HK-2 (cell line): Measurements from ENCODE around the gene GCHFR.

Experiments used
- DNase-seq: peaks from one replicate; pipeline ENCODE4 v3.0.0-alpha.2; 2018; ENCODE audit not compliant: unreplicated experiment

The GCHFR gene

DNA sequence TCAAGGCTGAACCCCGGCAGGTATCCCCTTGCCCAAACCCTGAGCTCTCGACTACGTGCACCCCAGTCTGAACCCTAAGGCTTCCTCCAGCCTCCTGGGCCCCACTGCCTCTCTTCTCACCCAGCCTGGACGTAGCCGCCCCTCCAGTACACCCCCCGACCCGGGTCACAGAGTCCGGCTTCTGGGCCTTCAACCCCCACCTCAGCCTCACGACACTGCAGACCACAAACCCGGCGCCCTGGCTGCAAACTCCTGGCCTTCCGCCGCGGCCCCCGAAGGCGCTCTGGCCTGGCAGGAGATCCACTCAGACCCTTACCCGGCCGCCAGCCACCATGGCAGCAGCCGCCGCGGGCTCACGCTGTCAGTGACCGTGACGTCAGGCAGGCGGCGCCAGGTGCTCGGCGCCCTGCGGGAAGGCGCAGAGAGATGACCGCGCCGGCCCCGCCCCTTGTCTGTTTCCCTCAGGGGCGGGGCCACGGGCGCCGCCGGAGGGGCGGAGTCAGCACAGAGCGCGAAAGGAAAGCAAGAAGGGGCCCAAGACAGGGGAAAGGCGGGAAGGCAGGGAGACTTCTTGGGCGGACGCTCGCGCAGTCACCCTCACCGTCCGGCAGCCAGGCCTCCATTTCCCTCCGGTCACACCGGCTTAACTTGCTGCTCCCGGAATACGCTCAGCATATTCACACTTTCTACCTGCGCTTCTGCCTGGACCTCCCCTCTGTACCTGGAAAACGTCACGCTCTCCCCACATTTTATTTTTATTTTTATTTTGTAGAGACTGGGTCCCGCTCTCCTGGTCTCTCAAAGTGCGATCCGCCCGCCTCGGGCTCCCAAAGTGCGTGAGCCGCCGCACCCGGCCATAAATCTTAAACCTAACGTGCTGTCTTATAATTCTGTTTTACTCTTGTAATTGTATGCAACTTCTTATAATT lies 8.7 kb upstream of the GCHFR start, which contains the start of gene RMDN3:
RMDN3 (minus strand) TSS at position 372 of the 929 bp plus-strand sequence. CDS start 471 bp downstream, outside the sequence.
- DNase-seq, result peak; percentile 85

DNA sequence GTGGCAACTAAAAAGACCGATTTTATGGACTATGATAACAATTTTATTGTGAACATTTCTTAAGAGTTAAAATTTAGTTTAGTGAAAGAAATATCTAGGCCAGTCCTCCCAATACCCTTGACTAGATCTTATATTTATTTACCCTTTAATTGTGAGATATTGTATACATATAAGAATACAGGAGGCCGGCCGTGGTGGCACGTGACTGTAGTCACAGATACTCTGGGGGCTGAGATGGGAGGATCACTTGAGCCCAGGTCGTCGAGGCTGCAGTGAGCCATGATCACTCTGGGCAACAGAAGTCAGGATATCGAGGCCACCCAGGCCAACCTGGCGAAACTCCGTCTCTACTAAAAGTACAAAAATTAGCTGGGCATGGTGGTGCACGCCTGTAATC lies 8.1 kb upstream of the GCHFR start:
- no peak for DNase-seq

DNA sequence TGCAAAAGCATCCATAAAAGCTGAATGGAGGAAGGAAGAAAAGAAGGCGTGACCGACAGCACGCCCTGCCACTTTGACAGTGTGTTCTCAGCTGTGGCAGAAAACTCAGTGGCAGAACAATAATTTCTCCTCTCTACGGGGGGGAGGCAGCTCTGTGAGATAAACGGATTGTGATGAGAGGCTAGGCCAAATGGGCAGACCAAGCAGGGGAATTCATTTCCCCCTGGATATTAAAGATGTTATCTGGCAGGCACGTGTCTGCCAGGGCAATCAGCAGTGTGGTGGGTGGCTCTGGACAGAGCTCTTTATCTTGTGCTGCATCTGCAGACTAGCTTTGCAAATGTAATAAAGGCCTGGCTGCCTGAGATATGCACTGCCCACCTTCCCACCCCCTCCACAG lies 6.9 kb upstream of the GCHFR start:
- no peak for DNase-seq

DNA sequence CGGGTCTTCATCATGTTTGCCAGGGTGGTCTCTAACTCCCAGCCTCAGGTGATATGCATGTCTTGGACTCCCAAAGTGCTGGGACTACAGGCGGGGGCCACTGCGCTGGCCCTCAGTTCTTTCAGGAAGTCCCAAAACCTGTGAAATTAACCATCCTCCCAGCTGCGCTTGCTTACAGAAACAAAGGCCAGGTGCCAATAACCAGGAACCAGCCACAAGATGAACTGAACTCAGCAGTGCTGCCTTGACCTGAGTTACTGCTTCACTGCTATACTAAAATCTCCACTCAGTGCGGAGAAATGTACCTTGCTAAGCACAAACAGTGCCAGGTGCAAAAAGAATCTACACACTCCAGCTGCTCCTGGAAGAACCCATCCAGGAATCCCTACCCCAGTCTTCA lies 3.9 kb upstream of the GCHFR start:
- DNase-seq, result no peak

DNA sequence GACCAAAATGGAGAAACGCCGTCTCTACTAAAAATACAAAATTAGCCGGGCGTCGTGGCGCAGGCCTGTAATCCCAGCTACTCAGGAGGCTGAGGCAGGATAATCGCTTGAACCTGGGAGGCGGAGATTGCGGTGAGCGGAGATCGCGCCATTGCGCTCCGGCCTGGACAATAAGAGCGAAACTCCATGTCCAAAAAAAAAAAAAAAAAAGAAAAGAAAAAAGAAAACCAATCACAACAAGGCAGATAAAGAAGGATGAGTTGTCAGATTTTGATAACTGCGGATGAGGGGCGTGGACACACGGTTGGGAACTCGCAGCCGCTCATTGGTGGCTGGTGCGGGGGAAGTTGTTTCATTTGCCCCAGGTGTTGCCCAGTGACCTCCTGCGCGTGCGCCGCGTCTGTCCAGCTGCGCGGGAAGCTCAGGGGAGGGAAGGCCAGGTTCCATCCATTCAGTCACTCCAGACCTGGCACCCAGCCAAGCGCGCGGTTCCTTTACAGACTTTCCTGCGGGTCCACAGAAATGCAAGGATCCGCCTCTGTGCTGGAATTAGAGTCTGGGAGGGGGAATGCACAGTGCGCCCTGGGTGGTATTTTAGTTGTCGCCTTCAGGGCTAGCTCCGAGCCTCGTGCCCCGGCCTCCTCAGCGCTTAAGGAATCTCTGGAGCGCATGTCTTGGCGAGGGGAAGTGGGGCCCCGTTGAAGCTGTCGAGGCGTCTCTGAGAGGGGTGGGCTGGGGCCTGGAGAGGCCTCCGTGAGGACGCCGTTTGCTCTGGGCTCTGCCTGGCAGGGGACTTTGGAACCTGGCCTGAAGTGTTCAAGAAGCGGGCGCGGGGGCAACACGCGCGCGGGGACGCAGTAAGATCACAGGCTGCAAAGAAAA lies 708 bp upstream of the GCHFR start:
- peak; percentile 76 for DNase-seq

DNA sequence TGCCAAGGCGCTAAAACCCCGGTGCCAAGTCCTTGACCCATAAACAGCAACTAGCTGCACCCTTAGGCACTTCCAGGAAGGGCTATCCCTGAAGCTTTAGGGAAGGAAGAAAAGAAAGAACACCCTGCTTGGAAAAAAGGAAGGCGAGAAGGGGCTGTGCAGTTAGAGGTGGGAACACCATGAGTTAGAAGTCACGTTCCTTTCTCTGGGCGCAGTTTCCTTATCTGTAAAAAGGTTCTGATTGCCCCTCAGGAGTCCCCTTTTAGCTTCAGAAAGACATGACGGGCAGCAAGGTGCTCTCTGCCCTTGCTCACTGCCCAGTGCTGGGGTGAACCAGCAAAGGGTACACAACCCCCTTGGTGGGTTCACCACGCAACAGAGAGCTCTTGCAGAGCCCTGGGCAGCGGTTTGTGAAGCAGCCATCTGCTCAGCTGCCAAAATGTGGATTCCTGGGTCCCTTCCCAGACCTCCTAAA lies 798 bp downstream of the GCHFR start:
- DNase-seq, result no peak

DNA sequence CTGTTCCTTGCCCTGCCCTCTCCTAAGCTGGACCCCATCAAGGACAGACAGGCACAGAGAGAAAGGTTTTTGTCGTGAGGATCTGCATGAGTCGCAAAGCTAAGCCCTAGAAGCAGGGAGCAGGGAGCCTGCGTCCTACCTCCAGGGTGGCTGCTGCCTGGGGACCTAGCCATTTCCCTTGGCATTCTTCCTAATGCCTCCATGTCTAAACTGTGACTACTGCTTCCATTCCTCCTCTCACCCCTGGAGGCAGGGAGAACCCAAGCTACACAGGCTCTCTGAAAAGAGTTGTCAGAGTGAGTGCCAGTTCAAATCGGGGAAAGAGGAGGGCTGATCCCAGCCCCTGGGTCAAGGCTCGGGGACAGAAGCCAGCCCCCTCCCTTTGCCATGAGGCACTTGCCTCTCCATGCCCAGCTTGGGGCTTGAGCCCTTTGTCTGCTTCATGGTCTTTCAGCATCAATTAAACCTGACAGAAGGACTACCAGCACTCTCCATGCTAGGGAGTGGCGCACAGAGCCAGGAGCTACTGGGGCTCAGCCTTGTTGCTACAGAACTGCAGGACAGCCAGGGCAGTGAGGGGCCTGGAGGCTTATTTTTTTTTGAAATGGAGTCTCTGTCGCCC lies 2.4 kb downstream of the GCHFR start:
- DNase-seq, result no peak

DNA sequence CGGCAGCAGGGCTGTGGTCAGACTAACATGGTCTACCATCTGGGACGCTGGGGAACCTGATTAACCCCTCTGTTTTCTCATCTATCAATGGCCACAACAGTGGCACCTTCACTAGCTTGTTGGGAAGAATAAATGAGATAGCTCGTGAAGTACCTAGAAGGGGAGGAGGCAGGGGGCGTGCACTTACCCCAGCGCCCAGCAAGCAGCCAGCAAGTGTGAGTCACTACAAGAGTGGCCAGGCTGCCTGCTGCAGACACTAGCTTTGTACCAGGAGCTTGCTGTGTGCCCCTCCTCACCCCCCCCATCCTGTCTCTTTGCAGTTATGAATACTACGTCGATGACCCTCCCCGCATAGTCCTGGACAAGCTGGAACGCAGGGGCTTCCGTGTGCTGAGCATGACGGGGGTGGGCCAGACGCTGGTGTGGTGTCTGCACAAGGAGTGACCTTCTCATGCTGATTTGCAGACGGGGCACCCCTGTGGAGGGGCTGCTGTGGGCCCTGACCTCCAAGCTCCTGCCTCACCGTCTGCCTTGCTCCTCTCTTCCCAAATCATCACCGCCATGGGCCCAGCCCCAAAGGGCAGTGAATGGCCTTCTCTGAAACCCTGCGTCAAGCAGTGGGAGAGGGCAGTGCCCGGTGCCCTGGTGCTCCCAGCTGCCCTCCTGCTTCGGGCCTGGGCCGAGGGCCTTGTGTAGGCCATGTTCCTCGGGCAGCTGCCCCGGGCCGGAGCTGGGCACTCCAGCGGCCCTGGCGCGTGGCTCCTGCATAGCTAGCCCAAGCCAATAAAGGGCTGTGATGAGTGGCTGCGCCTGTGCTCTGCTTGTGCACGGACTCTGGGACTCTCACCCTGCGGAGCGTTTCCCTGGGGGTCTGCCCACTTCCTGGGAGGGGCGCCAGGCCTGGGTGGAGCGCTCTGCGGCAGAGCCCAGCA lies 3.3 kb downstream of the GCHFR start:
- peak; percentile 56 for DNase-seq

DNA sequence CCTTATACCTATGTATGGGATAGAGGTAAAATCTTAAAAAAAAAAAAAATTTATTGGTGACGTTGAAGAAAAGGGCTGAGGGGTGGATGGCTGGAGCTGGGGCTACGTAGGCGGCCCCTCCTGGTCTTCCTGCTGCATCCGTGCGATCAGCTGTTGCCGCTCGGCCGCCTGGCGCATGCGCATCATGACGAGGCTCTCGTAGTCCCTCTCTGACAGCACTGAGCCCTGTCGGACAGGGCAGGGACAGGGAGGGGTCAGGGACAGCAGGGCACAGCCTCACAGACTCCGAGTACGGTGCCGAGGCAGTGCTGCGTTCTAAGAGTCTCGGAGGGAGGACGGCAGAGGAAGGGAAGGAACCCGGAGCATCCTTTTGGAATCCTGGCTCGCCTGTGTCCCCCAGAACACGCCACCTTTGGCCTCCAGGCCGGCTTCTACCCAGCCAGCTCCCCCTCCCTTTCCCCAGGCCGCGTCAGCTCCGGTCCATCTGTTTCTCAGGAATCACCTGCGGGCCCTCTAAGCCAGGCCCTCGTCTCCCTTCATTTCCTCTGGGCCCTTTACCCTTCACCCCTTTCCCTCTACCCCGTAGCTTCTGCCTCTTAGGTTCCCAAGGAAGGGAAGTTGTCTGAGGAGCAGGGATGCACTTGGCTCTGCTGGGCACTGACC lies 4.1 kb downstream of the GCHFR start:
- DNase-seq, result no peak

DNA sequence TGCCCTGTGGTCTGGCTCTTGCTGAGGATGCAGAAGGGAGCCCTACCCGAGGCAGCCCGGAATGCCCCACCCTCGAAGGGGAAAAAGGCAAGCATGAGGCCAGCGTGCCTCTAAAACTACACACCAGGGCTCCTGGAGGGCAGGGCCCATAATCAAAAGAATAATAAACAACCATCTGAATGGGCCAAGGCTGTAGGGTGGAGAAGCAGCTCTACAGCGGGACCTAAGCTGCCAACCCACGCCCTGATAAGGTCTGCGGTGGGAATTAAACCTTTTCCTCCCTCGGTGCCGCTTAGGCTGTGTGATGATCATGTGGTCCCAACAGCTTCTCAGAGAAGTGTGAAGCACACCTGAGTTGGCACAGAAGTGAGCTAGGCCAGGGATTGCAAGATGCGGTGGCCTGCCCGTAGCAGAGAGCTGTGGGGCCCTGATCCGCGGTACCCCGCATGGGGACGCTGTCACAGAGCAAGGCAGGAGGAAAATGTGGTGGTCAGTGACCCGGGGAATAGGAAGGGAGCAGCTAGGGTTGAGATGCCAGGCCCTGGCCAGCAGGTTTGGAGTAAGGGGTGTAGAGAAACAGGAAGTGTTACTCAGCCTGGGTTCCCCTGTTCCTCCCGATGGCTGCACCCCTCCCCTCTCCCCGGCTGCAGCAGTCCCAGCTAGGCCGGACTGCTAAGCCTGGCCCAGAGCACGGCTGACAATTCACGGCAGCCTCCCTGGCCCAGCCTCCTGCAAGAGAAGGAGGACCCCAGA lies 4.8 kb downstream of the GCHFR start:
- DNase-seq, result no peak

DNA sequence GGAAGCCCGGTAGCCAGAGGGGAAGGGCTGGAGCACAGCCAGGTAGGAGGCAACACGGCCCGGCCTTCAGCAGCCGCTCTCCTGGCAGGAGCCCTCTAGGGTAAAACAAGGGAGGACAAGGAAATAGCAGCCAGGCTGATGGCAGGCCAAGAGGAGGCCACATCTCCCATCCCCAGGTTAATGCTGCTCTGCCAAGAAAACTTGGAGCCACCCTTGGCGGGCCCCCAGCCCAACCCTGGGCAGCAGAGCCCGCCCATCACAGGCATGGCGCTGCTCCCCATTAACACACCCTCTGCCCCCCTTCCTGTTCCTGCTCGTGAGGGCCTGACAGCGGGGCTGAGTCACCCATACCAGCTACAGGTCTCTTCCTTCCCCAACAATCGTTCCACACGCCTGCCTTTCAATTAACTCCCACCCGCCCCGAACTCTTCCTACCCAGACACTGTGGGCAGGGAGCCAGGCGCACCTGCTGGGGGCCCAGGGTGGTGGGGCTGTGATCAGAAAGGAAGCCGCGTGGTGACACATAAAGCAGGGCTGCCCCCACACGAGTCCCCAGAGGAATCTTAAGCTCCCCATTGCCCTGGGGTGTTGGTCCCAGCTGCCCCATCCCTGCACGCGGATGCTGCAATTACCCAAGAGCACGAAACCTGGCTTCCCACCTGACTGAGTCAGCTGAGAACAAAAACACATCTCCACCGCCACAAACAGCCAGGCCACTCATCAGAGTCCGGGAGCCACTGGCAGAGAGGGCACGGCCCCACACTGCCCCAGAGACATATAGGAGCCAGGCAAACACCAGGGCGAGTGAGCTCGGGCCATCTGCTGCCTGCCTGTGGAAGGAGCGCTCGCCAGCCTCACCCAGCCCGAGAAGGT lies 5.6 kb downstream of the GCHFR start, which contains the start of gene C15orf62:
C15orf62 (plus strand) TSS at position 707 of the 873 bp plus-strand sequence. CDS start 516 bp downstream, outside the sequence.
- peak; percentile 73 for DNase-seq

DNA sequence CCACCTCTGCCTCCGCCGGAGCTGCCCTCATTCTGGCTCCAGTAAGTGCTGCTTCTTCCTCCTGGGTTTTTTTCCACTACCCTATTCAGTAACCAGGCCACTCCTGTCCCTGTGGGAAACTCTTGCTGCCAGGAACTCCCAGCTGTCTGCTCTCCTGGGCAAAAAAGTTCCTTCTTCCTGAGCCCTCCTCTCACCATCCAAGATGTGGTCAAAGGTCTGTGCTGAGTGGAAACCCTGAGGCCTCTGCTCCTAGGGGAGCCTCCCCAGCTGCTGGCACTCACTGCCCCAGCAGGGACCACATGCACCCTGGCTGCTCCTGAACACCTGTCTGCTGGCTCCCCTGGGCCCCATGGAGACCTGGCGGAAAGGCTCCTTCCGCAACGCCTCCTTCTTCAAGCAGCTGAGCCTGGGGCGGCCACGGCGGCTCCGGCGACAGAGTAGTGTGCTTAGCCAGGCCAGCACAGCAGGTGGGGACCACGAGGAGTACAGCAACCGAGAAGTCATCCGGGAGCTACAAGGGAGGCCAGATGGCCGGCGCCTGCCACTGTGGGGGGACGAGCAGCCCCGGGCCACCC lies 6.4 kb downstream of the GCHFR start:
- DNase-seq, result no peak

DNA sequence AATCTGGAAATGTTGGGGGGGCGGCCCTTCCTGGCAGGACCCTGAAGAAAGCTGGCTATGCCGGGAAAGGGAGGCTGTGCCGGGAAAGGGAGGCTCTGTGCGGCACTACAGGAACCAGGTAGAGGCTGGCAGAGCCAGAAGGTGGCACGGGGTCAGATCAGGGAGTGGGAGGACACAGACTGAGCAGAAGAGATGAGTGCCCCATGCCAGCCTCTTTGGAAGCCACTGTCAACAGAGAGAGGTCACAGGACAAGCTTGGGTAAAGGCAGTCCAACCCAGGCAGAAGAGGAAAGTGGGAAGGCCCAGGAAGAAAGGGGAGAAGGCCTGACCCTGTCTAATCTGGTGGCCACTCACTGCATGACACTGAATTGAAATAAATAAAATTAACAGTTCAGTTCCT lies 7.4 kb downstream of the GCHFR start:
- DNase-seq, result no peak

DNA sequence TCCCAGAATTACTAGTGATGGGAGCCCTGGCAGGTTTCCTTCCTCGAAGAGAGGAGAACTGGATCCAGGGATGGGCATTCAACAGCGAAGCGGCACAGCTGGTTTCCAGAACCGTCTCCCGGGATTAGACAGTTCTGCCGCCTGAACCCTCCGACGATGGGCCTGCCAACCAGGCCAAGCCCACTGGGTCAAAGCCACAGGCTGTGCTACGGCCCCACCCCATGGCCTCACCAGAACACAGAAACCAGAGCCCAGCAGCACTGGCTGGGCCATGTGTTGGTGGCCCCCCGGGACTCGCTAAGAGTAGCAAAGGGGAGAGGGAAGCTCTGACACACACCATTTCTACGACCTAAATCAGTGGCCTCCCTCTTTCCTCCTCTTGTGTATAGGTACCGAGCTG lies 8.1 kb downstream of the GCHFR start:
- DNase-seq, result no peak

DNA sequence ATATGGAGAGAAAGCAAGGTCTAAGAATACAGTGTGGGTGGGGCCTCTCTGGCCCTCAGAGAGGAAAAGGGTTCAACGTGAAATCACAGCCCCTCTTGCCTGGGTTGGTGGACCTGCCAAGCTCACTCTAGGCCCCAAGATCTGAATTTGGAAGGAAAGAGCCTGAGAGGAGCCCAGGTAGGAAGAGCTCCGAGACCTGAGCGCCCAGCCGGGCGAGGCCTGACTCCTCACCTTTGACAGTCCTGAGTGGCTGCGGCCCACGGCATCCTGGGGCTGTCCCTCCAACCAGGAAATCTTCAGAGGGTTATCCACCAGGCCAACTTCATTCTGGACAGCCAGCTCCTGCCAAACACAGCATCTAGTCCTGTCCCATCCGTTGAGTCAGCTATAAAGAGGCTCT lies 9.6 kb downstream of the GCHFR start:
- DNase-seq, result no peak

DNA sequence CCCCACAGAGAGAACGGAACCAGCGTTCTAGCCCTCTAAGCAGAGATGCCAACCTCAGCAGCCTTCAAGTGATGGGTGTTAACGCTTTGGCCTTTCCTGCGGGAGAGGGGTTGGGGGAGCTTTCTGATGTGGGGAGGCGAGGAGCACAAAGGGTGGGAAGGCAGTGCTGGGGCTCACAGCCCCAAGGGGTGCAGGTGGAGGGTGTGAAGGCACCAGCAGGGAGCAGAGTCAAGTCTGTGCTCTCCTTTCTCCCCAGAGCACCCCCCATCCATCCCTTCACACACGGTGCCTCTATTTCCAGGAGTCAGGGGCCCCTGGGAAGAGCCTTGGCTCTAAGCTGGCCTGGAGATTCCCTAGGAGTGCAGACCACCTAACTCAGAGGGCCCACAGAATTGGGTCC lies 10.0 kb downstream of the GCHFR start:
- no peak for DNase-seq

DNA sequence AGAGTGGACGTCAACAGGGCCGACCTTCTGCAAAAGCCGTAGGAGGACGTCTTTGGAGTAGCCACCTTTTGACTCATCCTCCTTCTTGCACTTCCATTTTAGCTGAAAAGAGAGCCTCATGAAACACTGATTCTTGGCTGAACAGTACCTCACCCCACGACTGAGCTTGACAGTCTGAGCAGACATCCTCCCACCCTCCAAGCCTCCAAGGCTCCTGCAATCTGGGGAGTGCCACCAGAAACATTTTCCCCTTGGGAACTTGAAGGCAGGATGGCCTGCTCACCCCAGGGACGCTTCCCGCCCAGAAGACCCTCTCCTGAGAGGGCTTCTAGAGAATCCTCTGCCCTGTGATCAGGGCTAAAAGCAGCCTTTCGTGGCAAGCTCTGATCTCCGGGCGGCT lies 11.1 kb downstream of the GCHFR start:
- no peak for DNase-seq
